RWPE2 (cell line): Measurements from ENCODE around the gene CALR.

Experiments used
- ATAC-seq: fragments of 200-7000 bp; cut with Tn5 transposase; 3 replicates; pipeline ENCODE4 v1.9.1; 2021; ENCODE audit warnings: low read depth
- DNase-seq: peaks from one replicate; pipeline ENCODE4 v3.0.0-alpha.2; 2020; ENCODE audit warnings: low spot score
- H3K27ac ChIP-seq: fragments of 450-650 bp; 2 replicates; pipeline ENCODE4 v1.5.1; 2017; ENCODE audit warnings: mild to moderate bottlenecking; ENCODE audit not compliant: poor library complexity, severe bottlenecking
- H3K27me3 ChIP-seq: fragments of 250-450 bp; sonication (Bioruptor Pico); 2 replicates; pipeline ENCODE4 v1.5.1; 2021; ENCODE audit warnings: mild to moderate bottlenecking, moderate library complexity; ENCODE audit not compliant: insufficient read depth, poor library complexity, severe bottlenecking
- H3K36me3 ChIP-seq: fragments of 250-450 bp; sonication (Bioruptor Pico); 2 replicates; pipeline ENCODE4 v1.5.1; 2020; ENCODE audit warnings: low read depth, mild to moderate bottlenecking, moderate library complexity
- H3K4me1 ChIP-seq: fragments of 250-450 bp; sonication (Bioruptor Pico); 2 replicates; pipeline ENCODE4 v1.5.1; 2021; ENCODE audit warnings: mild to moderate bottlenecking, moderate library complexity; ENCODE audit not compliant: insufficient read depth, poor library complexity, severe bottlenecking
- H3K4me3 ChIP-seq: fragments of 250-450 bp; sonication (Bioruptor Pico); 2 replicates; pipeline ENCODE4 v1.5.1; 2021; ENCODE audit warnings: mild to moderate bottlenecking, moderate library complexity; ENCODE audit not compliant: severe bottlenecking
- H3K9me3 ChIP-seq: fragments of 250-450 bp; sonication (Bioruptor Pico); 2 replicates; pipeline ENCODE4 v1.5.1; 2021; ENCODE audit warnings: mild to moderate bottlenecking, moderate library complexity; ENCODE audit not compliant: severe bottlenecking
- CTCF ChIP-seq: fragments of 450-650 bp; IDR thresholded peaks from one replicate; pipeline ENCODE4 v1.5.1; 2017; ENCODE audit warnings: mild to moderate bottlenecking, moderate library complexity; ENCODE audit not compliant: poor library complexity, severe bottlenecking

Gene CALR

GRCh38 chr19:12993562-12993961 lies 55.2 kb downstream of the CALR start:
- Histone ChIP-seq H3K27ac (no peak overlapping the region), H3K36me3 (no peaks in the 10 kb centered on the region; the same call in 1 of the 2 replicates), H3K4me3 (no peak overlapping the region), H3K27me3 (no peaks in the 10 kb centered on the region), H3K4me1 (no peaks in the 10 kb centered on the region), H3K9me3 (no peaks in the 10 kb centered on the region)
- no peak for ATAC-seq
- no peak for DNase-seq
- no peak for TF ChIP-seq CTCF
